ENCODE measurements around the gene CLEC3B.
A peak's percentile ranks its signal among the peaks of the same experiment; 100 is the strongest.
"Not testable (repeated sequence)": the region's sequence is repeated elsewhere in the genome, so short reads cannot be mapped to it uniquely, and the experiment has no call there.

CLEC3B gene

DNA sequence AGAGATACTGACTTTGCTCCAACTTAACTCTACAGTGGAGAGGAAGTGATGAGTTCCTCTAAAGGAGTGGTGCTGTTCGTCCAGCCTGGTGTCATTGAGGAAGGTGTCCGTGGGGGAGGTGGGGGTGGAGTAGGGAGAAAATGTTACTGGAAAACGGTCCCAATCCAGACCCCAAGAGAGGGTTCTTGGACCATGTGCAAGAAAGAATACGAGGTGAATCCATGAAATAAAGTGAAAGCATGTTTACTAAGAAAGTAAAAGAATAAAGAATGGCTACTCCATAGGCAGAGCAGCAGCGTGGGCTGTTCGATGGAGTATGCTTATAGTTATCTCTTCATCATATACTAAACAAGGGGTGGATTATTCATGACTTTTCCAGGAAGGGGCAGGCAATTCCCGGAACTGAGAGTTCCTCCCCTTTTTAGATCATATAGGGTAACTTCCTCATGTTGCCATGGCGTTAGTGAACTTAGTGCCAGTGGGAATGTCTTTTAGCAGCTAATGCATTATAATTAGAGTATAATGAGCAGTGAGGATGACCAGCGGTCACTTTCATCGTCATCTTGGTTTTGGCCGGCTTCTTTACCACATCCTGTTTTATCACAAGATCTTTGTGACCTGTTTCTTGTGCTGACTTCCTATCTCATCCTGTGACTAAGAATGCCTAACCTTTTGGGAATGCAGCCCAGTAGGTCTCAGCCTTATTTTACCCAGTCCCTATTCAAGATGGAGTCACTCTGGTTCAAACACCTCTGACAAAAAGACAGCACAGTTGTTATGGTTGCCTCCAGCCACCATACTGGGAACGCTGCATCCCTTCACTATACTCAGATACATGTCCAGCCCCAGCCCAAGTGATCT, 38.6 kb downstream of the CLEC3B start:
- peak; percentile 8 to 24 for DNase-seq (ENCODE audit: low read depth in 1 of 2, low spot score in 1 of 2)

DNA sequence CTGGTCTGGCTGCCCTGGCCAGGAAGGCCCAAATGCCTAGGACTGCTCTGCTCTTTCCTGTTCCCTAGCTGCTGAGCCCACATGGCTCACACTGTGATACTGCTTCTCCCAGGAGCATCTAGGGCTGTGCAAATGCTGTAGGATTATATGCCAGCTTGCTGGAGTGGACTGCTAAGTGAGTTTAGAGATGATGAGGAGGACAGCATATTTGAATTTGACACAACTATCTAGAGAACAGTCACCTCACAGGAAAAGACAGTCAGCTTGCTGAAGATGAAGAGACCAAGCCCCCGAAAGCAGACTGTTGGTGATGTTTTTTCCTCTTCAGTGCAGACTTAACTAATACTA, 39.2 kb downstream of the CLEC3B start:
- DNase-seq (ENCODE audit: low read depth in 1 of 2, low spot score in 1 of 2) = no peak

DNA sequence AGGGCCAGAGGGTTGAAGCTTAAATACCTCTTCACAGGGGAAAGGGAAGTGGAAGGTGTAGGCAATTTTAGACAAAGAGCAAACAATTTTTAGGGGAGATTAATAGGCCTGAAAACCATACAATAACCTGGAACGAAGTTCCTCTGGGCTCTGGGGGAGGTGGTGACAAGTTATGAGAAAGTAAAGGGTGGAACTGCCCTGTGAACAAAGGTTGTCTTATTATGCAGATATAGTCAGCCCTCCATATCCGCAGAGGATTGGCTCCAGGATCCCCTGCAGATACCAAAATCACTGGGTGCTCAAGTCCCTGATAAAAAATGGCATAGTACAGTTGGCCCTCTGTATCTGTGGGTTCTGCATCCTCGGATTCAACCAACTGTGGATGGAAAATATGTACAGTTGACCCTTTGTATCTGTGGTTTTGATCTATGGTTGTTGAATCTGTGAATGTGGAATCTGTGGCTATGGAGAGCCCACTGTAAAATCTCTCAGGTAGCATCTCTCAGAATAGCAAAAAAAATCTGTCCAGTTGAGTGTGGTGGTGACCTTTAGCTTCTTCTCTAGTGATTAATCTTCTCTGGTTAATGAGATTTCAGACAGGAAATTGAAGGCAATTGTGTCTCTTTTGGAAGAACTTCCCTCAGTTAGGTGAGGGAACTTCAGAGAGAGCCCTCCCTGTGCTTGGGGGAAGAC, 40.2 kb downstream of the CLEC3B start:
- no peak for DNase-seq (ENCODE audit: low read depth in 1 of 2, low spot score in 1 of 2)

DNA sequence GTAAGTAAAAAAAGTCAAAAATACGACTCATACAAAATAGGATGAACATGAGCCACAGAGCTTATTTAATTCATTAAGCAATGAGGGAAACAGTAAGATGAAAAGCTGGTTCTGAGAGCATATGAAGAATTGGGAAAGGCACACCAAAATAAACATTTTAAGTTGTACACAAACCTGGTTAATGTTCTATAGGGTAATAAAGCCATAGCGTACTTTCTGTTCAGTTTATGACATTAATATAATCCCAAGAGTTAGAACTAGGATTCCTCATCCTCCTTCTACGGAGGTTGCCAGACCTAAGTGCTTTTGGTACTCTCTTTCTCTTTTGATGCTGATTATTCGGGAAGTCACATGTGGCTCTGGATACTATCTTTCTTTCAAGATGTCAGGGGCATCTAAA, 41.4 kb downstream of the CLEC3B start:
- DNase-seq (ENCODE audit: low read depth in 1 of 2, low spot score in 1 of 2) = no peak

DNA sequence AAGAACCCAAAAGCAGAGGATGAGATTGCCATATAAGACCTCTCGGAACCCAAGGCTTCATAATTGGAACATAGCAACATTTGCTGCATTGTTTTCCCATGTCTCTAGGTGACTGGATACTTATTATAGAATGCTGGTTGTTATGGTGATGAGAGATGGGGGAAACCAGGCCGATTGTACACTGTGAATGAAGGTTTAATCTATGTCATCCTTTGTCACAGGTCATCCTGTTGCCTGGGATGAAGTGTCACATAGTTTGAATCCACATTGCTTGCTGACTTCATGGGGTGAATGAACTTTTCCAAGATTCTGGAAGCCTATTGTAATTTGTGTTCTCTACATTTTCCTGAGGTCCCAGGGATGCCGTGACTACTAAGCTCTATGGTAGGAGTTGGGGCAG, 41.8 kb downstream of the CLEC3B start:
- no peak for DNase-seq (ENCODE audit: low read depth in 1 of 2, low spot score in 1 of 2)

DNA sequence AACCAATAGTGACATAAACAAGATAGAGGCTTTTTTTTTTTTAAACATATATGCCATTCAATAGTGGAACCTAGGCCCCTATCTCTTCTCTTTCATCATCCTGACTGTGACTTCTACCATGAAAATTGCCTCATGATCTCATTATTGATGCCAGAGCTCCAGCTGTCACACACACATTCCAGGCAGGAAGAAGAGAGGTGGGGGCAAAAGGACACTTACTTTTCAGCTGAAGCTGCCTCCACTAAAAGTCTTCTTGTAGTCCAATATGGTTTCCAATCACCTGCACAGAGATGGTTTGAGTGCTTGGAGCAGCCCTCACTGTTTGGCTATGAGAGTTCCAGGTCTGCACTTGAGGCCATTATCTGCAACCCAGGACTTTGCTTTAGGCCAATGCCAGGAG, 45.0 kb downstream of the CLEC3B start:
- DNase-seq (ENCODE audit: low read depth in 1 of 2, low spot score in 1 of 2) = no peak

DNA sequence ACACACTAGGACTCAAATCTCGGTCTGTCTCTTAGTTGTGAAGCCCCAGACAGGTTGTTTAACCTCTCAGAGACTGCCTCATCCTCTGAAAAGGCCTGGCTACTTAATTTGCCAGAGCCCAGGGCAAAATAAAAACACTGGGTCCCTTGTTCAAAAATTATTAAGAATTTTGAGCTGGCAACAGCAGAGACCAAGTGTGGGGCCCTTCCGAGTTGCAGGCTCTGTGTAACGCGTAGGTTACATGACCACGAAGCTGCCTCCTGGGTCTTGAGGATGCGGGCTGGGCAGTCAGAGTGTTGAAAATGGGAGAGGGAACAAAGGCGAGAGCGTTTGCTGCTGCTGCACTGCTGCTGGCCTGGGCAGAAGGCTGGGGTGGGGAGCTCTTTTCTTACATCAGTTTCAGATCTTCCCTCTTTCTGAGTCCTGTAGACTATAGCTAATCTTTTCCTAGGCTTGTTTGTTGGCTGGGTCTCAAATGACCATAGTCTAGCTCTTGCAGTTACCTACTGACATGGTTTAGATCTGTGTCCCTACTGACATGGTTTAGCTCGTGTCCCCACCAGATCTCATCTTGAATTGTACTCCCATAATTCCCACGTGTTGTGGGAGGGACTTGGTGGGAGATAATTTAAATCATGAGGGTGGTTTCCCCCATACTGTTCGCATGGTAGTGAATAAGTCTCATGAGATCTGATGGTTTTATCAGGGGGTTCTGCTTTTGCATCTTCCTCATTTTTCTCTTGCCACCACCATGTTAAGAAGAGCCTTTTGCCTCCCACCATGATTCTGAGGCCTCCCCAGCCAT, 49.9 kb downstream of the CLEC3B start:
- DNase-seq (ENCODE audit: low read depth in 1 of 2, low spot score in 1 of 2) = no peak

DNA sequence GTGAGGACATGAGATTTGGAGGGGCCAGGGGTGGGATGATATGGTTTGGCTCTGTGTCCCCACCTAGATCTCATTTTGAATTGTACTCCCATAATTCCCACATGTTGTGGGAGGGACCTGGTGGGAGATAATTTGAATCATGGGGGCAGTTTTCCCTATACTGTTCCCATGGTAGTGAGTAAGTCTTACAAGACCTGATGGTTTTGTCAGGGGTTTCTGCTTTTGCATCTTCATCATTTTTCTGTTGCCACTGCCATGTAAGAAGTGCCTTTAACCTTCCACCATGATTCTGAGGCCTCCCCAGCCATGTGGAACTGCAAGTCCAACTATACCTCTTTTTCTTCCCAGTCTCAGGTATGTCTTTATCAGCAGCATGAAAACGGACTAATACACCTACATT, 52.2 kb downstream of the CLEC3B start:
- DNase-seq (ENCODE audit: low read depth in 1 of 2, low spot score in 1 of 2) = not testable (repeated sequence)

DNA sequence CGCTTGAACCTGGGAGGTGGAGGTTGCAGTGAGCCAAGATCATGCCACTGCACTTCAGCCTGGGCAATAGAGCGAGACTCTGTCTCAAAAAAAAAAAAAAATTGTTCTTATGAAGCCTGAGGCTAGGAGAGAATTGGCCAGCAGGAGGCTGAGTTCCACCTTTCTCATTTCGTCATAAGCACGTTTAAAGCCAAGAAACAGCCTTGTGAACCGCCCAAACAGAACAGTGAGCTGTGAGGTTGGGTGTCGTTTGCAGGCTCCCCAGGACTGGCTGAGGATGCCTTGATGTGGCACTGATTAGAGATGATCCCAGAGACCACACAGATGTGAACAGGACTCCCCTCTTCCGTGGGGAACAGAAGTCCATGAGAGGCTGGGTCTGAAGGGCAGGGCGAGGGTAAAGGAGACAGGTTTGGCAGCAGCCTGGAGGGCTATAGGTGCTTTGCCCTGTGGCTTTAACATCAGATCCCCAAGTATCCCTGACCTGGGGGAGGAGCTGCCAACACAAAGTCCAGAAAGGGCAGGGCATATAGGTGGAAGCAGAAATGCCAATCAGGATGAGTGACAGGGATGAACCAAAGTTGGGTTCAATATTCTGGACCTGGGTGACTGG, 52.9 kb downstream of the CLEC3B start:
- DNase-seq (ENCODE audit: low read depth in 1 of 2, low spot score in 1 of 2) = no peak

DNA sequence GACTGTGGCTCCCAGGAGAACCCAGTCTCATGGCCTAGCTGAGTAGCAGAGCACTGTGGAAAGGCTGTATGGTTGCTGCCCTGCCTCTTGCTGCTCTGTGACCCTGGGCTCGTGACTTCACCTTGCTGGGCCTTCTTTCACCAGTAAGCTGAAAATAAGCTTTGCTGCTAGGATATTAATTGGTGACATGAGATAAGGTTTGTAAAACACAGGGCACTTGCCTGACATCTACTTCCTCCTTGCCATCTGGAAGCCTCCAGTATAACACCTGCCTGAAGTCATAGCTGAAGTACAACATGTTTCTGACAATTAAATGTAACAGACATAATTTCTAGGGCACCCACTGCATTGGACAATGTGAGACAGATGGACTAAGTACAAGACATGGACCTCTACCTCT, 53.6 kb downstream of the CLEC3B start:
- DNase-seq (ENCODE audit: low read depth in 1 of 2, low spot score in 1 of 2) = no peak

DNA sequence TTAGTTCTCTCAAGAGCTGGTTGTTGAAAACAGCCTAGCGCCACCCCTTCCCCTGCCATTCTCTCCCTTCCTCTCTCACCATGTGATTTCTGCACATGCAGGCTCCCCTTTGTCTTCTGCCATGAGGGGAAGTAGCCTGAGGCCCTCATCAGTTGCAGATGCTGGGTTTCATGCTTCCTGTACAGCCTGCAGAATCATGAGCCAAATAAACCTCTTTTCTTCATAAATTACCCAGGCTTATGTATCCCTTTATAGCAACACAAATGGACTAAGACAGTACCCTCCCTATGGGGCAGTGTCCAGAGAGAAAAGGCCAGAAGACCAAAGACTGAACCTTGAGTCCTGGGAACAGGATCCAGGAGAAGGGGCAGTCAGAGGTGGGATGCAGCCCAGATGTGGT, 54.7 kb downstream of the CLEC3B start:
- DNase-seq (ENCODE audit: low read depth in 1 of 2, low spot score in 1 of 2) = no peak

DNA sequence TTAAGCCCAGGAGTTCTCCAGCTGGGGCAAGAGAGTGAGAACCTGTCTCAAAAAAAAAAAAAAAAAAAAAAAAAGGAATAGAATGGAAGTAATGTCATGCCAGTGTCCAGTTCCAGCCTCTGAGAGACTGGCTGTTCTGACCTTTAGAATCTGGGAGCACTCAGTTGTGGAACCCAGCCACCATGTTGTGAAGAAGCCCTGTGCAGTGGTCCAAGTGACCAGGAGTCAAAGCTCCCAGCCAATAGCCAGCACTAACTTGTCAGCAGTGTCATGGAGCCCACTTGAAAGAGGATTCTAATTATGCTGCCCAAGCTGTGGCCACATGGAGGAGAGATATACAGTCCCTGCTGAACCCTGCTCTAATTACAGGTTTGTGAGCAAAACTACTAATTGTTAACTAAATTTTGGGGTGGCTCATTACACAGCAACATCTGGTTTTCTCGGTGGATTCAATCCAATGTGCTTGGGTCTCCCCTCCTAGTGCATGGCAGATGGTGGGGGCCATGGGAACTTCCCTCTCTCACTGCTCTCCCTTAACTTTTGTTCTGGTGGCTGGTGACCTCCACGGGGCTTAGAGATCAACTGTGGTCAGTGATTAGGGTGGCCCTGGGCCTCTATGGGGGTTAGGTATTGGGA, 55.5 kb downstream of the CLEC3B start:
- DNase-seq (ENCODE audit: low read depth in 1 of 2, low spot score in 1 of 2) = no peak

DNA sequence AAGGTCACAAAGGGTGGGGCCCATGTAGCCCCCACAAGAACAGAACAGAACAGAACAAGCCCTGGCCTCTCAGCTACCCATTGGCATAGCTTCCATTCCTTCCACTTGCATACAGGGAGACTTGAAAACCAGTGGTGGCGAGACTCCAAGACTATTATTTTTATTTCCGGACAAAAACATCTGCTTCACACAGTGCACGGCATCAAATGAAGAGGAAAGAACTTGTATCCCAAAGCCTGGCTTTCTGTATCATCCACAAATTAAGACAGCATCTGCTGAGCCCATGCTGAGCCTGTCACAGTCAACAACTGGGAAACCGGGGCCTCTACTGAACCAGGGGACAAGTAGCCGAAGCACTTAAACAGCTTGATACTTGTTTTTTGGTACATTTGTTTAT, 56.0 kb downstream of the CLEC3B start:
- DNase-seq (ENCODE audit: low read depth in 1 of 2, low spot score in 1 of 2) = no peak

DNA sequence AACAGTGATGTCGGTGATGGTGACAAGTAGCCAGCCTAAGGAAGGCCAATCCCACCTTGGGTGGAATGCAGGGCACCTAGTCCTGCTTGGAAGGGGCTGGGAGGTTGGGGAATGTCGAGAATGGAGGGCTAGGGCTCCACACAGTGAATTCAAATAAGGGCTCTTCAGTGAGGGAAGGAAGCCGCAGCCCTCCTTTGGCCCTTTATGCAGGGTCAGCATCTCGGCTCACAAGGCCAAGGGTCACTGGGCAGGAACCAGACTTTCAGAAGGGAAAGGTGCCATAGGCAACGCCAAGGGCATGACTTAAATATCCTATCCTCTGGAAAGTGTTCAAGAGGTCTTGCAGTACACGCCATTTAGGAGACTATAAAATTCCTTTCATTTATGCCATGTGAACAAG, 56.9 kb downstream of the CLEC3B start:
- no peak for DNase-seq (ENCODE audit: low read depth in 1 of 2, low spot score in 1 of 2)

DNA sequence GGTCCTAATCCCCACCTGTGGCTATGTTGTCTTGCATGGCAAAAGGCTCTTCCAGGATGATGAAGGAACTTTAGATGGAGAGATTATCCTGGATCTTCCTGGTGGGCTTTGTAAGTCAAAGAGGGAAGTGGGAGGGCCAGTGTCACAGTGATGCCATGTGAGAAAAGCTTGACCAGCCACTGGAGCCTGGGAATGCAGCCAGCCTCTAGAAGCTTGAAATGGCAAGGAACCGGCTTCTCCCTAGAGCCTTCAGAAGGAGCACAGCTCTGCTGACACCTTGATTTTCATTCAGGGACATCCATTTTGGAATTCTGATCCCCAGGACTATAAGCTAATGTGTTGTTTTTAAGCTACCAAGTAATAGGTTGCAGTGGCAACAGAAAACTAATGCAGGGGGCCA, 58.3 kb downstream of the CLEC3B start:
- no peak for DNase-seq (ENCODE audit: low read depth in 1 of 2, low spot score in 1 of 2)

DNA sequence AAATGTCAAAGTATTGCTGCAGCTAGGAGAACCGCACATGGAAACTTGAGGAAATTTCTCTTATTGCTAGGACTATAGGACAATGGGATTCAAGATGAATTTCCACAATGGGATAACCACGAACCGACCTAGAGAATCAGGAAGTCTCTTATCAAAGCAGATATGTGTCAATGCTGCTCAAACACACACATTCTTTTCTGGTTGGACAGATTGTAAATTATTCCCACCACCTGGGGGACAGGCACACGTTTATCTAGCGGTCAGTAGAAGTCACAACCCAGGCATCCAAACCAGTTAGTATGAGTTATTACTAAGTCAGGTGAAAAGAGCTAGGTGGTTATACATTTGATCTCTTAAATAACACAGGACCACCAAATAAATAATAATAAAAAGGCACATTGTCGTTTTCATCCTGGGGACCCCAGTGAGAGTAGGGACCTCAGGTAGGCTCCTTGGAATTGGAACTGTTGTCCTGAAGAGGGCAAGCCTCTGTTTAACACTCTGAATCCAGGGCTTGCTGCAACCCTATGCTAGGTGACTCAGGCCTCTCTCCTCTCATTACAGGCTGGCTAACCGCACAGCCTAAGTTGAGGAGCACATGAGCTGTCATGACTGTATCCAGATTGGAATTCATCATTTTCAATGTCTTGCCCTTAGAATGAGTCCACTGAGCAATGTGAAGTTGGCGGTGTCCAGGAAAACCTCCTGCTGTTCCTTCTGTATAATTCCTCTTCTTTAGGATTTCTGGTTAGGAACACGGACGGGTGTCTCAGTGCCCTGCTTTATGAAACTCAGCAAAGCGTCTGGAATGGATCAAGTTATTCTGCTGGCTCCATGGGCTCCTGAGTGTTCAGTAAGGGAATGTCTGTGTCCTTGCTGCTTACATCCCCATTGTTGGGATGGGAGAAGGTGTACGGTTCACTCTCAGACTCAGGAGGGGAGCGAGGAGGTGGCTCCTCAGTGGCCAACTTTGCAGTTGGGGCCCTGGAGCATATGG, 59.0 kb downstream of the CLEC3B start:
- no peak for DNase-seq (ENCODE audit: low read depth in 1 of 2, low spot score in 1 of 2)
